GM18909 (cell line): ENCODE data around the gene ESYT2.

Experiments
- ATAC-seq: cut with Tn5 transposase; IDR thresholded peaks from one replicate; pipeline ENCODE4 v1.9.1; 2021; ENCODE audit warnings: mild to moderate bottlenecking; ENCODE audit not compliant: unreplicated experiment, poor library complexity

Gene ESYT2

DNA sequence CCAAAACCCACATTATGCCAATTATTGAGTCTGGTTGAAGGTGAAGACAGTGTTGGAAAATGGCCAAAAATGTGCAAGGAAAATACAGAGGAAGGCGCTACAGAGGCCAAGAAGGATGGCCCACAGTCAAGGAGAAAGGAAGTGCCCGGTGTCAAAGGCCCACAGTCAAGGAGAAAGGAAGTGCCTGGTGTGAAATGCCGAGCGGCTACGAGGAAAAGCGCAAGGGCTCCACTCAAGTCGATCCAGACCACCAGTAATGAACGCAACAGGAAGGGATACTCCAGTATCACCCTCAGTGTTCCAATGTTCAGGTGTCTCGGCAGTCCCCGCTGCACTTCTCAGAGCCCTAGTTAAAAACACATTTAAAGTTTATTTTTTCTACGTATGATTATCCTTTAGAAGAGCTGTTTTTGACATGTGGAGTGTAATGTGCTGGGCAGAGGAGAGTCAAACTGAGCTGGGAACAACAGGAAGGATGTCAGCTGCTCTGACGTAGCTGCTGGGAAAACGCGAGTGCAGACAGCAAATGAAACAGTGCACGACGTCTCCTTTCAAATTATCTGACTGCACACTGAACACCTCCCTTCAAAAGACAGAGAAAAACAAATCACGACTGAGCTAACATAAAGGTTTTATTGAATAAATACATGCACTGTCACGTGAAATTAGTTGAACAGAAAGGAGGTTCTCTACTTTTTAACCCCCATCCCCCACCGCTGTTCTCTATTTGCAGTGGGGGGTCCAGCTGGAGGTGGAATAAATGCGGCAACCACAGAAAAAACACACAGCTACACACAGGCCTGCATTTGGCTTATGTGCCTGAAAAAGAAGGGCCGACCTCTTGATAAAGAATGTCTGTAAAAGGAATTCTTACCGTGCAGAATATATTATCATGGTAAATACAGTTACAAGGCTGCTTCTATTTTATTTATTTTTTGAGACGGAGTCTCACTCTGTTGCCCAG is 98.6 kb downstream of the ESYT2 start:
- no peak for ATAC-seq

DNA sequence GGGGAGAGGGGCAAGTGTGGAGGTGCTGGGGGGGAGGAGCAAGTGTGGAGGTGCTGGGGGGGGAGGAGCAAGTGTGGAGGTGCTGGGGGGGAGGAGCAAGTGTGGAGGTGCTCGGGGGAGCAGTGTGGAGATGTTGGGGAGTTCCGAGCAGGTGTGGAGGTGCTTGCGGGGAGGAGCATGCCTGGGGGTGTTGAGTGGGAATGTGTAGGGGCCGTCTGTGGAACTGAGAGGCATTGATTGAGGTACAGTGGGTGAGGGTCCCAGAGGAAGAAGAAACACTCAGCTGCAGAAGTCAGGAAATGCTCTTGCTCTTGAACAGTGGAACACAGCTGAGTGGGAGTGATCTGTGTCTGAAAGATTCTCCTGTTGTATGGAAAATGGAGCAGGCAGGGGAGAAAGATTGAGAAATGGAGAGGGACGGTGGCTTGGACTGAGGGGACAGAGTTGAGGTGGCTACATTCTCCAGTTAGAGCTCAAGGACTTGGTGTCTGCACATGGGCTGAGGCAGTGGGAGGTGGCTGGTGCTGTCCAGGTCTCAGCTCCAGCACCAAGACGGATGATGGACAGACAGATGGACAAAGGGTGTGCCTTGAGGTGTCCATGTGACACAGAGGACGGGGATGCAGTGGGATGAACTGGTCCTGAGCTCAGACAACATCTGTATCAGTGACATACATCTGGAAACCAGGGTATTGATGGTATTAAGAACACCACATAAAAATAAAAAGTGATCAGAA is 99.5 kb downstream of the ESYT2 start:
- no peak for ATAC-seq

- ATAC-seq, result no peak
These were observed 100.2 kb downstream of the ESYT2 start for GRCh38 chr7:158728911-158729645.

DNA sequence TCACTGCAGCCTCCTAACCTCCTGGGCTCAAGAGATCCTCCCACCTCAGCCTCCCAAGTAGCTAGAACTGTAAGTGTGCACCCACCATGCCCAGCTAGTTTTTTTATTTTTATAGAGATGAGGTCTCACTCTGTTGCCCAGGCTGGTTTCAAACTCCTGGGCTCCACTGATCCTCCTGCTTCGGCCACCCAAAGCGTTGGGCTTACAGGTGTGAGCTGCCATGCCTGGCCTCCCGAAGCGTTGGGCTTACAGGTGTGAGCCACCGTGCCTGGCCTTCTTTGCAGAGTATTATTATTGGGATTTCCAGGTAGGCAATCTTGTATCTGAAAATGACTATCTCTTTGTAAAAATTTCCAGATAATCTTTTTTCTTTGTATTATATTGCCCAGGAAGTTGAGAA is 101.6 kb downstream of the ESYT2 start:
- no peak for ATAC-seq

DNA sequence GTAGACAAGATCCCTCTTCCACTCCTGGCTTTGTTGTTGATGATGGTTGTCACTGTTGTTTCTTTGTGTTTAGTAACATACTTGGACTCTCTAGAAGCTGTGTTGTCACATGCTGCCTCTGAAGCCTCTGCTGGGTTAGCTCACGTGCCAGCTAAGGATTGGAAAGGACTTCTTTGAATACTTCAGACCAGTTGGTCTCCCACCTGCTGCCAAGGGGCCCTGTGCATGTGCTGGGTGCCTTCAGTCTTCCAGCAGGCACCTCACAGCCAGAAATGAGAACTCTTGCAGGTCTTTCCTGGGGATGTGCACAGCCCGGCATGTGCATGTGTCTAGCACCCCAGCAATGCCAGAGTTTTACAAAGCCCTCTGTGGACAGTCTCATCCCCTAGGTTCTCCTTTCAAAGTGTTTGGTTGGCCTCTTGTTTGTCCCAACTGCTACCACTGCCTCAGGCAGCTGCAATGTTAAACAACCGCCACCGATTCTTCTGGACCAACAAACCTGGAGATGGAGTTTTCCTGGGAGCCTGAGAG is 103.0 kb downstream of the ESYT2 start:
- ATAC-seq, result no peak

DNA sequence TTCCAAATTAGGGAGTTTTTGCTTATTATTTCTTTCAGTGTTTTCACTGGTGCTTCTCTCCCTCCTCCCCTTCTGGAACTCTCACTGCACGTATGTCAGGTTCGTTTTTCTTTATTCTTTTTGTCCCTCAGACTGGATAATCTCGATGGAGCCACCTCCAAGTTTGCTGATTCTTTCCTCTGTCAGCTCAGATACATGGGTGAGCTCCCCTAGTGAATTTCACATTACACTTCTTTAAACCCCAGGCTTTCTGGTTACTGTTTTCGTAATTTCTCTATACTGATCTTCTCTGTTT is 103.9 kb downstream of the ESYT2 start:
- no peak for ATAC-seq

GRCh38 chr7:158724658-158725505 is 104.4 kb downstream of the ESYT2 start:
- no peak for ATAC-seq

GRCh38 chr7:158723714-158724385 is 105.5 kb downstream of the ESYT2 start:
- no peak for ATAC-seq

- no peak for ATAC-seq
These were observed 106.0 kb downstream of the ESYT2 start for GRCh38 chr7:158723266-158723665.

DNA sequence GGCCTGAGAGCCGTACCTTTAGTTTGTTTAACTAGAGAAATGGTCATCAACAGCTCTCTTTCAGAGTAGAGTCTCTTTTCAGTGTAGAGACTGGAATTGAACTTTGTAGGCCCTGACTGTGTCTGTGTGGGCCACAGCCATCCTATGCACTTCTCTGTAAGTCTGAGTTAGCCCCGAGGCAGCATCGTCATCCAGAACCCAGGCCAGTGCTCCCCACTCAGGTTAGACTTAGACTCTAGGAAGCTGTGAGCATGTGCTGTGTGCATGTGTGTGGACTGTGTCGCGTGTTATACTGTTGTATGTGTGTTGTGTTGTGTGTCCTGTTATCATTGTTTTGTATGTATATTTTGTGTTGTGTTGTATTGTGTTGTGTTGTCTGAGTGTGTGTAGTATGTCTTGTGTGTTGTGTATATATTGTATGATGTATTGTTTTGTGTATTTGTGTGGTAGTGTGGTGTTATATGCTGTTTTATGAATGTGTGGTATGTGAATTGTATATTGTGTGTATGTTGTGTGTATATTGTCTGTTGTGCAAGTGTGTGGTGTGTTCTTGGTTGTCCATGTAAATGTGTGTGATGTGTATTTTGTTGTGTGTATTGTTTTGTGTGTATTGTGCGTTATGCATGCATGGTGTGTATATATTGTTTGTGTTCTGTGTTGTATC is 106.6 kb downstream of the ESYT2 start:
- no peak for ATAC-seq

GRCh38 chr7:158720112-158720511 is 109.2 kb downstream of the ESYT2 start:
- no peak for ATAC-seq

- no peak for ATAC-seq
These were observed 112.5 kb downstream of the ESYT2 start for GRCh38 chr7:158716802-158717201.

DNA sequence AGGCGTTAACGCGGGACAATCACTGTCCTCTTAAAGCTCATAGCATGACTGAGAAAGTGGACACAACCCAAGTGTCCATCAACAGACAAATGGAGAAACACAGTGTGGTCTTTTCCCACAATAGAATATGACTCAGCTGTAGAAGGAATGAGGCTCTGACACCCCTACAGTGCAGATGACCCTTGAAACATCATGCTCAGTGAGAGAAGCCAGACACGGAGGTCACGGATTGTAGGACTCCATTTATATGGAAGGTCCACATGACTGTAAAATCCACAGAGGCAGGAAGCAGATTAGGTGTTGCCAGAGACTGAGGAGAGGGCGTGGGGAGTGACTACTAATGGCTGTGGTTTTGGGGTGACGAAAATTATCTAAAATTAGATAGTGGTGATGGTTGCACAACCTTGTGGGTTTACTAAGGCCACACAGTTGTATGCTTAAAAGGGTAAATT is 118.6 kb downstream of the ESYT2 start:
- no peak for ATAC-seq

DNA sequence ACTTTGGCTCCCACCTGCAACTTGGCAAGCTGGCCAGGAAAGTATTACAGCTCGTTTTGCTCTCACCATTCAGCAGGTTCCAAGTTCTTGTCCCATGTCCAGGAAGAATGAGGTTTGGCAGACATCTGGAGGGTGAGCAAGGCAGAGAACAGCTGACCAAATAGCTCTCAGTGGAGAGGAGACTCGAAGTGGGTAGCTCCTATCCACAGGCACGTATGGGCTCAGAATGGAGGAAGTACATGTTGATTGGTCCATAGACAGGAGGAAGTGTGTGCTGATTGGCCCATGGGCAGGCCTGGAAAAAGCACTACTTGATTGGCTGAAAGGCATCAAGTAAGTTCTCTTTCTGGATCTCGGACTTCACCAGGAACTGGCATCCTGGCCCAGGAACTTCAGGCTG is 121.7 kb downstream of the ESYT2 start:
- no peak for ATAC-seq

- ATAC-seq, result no peak
These were observed 122.4 kb downstream of the ESYT2 start for GRCh38 chr7:158706710-158707590.

- ATAC-seq, result no peak
These were observed 123.0 kb downstream of the ESYT2 start for GRCh38 chr7:158706273-158706704.

DNA sequence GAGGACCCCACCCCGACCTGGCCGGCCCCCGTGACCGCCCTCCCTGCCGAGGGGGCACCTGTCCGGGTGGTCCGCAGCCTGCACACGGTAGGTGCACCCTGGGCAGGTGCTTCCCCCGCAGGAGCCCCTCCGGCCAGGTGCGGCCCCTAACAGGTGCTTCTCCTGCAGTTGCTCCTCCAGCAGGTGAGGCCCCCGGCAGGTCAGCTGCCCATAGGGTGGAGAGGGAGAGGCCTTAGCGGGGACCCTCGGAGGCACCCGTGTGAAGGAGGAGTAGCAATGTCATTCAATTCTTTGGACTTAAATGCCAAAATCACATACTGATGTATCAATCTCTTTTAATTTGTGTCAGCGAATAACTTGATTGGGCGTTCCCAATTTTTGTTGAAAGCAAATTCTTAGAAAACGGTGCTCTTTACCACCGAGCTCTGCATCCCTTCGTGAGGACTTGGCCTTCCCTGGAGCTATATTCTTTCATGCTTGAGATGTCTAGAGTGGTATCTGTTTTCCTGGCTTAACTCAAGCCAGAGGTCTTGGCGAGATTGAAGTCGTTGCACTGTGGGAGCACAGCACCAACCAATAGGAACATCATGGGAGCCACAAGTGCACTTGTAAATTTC is 124.0 kb downstream of the ESYT2 start:
- no peak for ATAC-seq
